Cardiac atrium fibroblast (primary cell): ENCODE data around the gene NAGPA. TPM values are rescaled to one million over a fixed set of nuclear protein-coding genes. Genes with fewer than 3 reads are reported as not detected.

Experiments used
- total RNA-seq: library from RNA; depleted of rRNA; stranded (reverse); fragments of >200 nt; gene quantifications from 2 replicates; pipeline ENCODE4 v1.2.3, GENCODE V29; 2015

Gene NAGPA, protein sequence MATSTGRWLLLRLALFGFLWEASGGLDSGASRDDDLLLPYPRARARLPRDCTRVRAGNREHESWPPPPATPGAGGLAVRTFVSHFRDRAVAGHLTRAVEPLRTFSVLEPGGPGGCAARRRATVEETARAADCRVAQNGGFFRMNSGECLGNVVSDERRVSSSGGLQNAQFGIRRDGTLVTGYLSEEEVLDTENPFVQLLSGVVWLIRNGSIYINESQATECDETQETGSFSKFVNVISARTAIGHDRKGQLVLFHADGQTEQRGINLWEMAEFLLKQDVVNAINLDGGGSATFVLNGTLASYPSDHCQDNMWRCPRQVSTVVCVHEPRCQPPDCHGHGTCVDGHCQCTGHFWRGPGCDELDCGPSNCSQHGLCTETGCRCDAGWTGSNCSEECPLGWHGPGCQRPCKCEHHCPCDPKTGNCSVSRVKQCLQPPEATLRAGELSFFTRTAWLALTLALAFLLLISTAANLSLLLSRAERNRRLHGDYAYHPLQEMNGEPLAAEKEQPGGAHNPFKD
- 24.2 and 47.6 TPM in 2 replicates for total RNA-seq

DNA sequence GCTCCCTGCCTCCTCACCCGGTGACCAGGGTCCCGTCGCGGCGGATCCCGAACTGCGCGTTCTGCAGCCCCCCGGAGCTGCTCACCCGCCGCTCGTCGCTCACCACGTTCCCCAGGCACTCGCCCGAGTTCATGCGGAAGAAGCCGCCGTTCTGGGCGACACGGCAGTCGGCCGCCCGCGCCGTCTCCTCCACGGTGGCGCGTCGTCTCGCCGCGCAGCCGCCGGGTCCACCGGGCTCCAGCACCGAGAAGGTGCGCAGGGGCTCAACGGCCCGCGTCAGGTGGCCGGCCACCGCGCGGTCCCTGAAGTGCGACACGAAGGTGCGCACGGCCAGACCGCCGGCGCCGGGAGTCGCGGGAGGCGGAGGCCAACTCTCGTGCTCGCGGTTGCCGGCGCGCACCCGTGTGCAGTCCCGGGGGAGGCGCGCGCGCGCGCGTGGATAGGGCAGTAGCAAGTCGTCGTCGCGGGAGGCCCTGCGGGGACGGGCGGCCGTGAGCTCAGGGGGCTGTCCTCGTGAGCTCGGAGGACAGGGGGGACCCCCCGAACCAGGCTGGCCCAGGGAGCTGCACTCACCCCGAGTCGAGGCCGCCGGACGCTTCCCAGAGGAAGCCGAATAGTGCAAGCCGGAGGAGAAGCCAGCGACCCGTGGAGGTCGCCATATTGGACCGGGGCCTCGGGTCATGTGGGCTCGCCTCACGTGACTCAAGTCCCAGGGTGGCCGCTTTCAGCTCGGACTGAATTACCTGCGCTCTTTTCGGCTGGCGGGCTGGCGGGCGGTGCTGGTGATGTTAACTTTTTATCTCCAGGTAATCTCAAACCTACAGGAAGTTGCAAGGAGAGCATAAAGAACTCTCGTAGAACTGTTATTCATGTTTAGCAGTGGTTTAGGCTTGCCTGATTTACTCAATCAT, at the start of gene NAGPA:
Gene NAGPA, minus strand, starts transcription at position 680 of the 911 bp plus-strand sequence. Its CDS starts 21 bp downstream, at position 659.

DNA sequence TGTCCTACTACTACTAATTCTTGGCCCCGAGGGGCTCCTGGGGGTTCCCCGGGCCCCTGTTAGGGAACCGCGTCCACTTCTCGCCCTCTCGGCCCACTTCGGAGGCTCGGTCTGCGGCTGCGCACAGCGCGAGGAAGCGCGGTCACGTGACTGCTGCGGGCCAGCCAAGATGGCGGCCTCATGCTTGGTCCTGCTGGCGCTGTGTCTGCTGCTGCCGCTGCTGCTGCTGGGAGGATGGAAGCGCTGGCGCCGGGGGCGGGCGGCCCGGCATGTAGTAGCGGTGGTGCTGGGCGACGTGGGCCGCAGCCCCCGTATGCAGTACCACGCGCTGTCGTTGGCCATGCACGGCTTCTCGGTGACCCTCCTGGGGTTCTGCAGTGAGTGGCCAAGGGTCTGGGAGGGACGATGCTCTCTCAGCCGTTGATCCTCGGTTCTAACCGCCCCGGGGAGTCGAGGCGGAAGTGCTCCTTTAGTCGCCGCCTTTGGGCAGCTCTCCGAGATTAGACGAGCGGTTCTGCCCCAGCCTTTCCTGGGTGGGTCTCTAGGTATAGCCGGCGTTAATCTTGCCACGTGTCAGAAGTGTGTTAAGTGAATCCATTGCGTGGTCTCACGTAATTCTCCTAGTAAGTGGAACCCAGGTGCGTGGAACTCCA, 38.1 kb upstream of the NAGPA start, which contains the start of gene ALG1:
Gene ALG1, plus strand, starts transcription at position 163 of the 653 bp plus-strand sequence. Its CDS starts 7 bp downstream, at position 170.

DNA sequence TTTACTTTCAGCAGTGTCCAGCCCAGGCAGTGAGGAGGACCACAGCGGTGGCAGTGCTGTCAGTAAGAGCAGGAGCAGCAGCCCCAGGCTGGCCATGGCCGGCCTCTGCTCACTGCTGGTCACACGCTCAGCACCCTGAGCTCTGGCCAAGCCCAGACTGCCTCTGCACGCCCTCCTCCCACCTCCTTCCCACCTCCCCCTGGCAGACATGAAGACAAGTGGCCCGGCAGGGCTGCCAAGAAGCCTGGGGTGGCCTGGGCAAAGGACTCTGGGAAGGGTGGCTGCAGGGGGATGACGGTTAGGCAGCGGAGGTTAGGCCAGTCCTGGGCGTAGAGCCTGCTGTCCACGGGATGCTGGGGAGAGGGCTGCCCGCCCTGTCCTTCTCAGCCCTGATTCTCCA, 32.1 kb upstream of the NAGPA start, which contains the start of gene C16orf89:
Gene C16orf89, minus strand, starts transcription at position 144 of the 400 bp plus-strand sequence. Its CDS starts 48 bp downstream, at position 96.

Other genes starting within 250 kb of the NAGPA start
- not detected in 2 replicates for gene SEPTIN12, start 245.6 kb downstream of the NAGPA start, total RNA-seq
- not detected in 2 replicates for gene SMIM22, start 238.6 kb downstream of the NAGPA start, total RNA-seq
- gene ROGDI, start 231.3 kb downstream of the NAGPA start, total RNA-seq, result 20.6 and 22.4 TPM in 2 replicates
- gene GLYR1, start 186.6 kb downstream of the NAGPA start, total RNA-seq, result 31.4 and 32.6 TPM in 2 replicates
- gene UBN1, start 186.5 kb downstream of the NAGPA start, total RNA-seq, result 24.2 and 24.3 TPM in 2 replicates
- 24.6 and 24.9 TPM in 2 replicates for gene PPL, start 96.8 kb downstream of the NAGPA start, total RNA-seq
- under 0.01 and 0.72 TPM in 2 replicates for gene SEC14L5, start 75.6 kb downstream of the NAGPA start, total RNA-seq
- 1.5 and 5.1 TPM in 2 replicates for gene C16orf89, start 32.0 kb upstream of the NAGPA start, total RNA-seq
- gene ALG1, start 37.9 kb upstream of the NAGPA start, total RNA-seq, result 40.7 and 49.8 TPM in 2 replicates
- gene EEF2KMT, start 63.9 kb upstream of the NAGPA start, total RNA-seq, result 7.4 and 9.7 TPM in 2 replicates